ENCODE data around the gene DNMT3A.

The DNMT3A gene

GRCh38 chr2:25307949-25308557 lies 33.7 kb downstream of the DNMT3A start:
- DNase-seq (ENCODE audit: low read depth in 2 of 2, low spot score in 1 of 2), result no peak

GRCh38 chr2:25306777-25307368 lies 34.9 kb downstream of the DNMT3A start:
- no peak for DNase-seq (ENCODE audit: low read depth in 2 of 2, low spot score in 1 of 2)

GRCh38 chr2:25305775-25306174 lies 36.0 kb downstream of the DNMT3A start:
- no peak for DNase-seq (ENCODE audit: low read depth in 2 of 2, low spot score in 1 of 2)

GRCh38 chr2:25304826-25305596 lies 36.7 kb downstream of the DNMT3A start:
- no peak for DNase-seq (ENCODE audit: low read depth in 2 of 2, low spot score in 1 of 2)

- DNase-seq (ENCODE audit: low read depth in 2 of 2, low spot score in 1 of 2), result no peak
Observed at GRCh38 chr2:25304321-25304720, 37.4 kb downstream of the DNMT3A start.

GRCh38 chr2:25303633-25304236 lies 38.0 kb downstream of the DNMT3A start:
- DNase-seq (ENCODE audit: low read depth in 2 of 2, low spot score in 1 of 2), result no peak

- DNase-seq (ENCODE audit: low read depth in 2 of 2, low spot score in 1 of 2), result no peak
Observed at GRCh38 chr2:25302758-25303375, 38.9 kb downstream of the DNMT3A start.

- peak; percentile 37 to 61 for DNase-seq (ENCODE audit: low read depth in 2 of 2, low spot score in 1 of 2)
Observed at GRCh38 chr2:25301453-25302352, 40.0 kb downstream of the DNMT3A start.

- no peak for DNase-seq (ENCODE audit: low read depth in 2 of 2, low spot score in 1 of 2)
Observed at GRCh38 chr2:25300001-25300400, 41.7 kb downstream of the DNMT3A start.

- no peak for DNase-seq (ENCODE audit: low read depth in 2 of 2, low spot score in 1 of 2)
Observed at GRCh38 chr2:25298776-25299431, 42.8 kb downstream of the DNMT3A start.

- no peak for DNase-seq (ENCODE audit: low read depth in 2 of 2, low spot score in 1 of 2)
Observed at GRCh38 chr2:25297738-25298137, 44.0 kb downstream of the DNMT3A start.

- DNase-seq (ENCODE audit: low read depth in 2 of 2, low spot score in 1 of 2), result no peak
Observed at GRCh38 chr2:25295621-25296020, 46.1 kb downstream of the DNMT3A start.

GRCh38 chr2:25294573-25295462 lies 46.9 kb downstream of the DNMT3A start:
- peak; percentile 44 to 47 for DNase-seq (ENCODE audit: low read depth in 2 of 2, low spot score in 1 of 2)

GRCh38 chr2:25293958-25294562 lies 47.7 kb downstream of the DNMT3A start:
- no peak for DNase-seq (ENCODE audit: low read depth in 2 of 2, low spot score in 1 of 2)

GRCh38 chr2:25293145-25293544 lies 48.6 kb downstream of the DNMT3A start:
- no peak for DNase-seq (ENCODE audit: low read depth in 2 of 2, low spot score in 1 of 2)

- DNase-seq (ENCODE audit: low read depth in 2 of 2, low spot score in 1 of 2), result no peak
Observed at GRCh38 chr2:25292408-25292807, 49.3 kb downstream of the DNMT3A start.

- no peak for DNase-seq (ENCODE audit: low read depth in 2 of 2, low spot score in 1 of 2)
Observed at GRCh38 chr2:25290811-25291495, 50.8 kb downstream of the DNMT3A start.
